HepG2 (cell line): Measurements from ENCODE around the gene TFDP1. TPM values are rescaled to one million over a fixed set of nuclear protein-coding genes. Genes with fewer than 3 reads are reported as not detected.

ENCODE experiments used
- ARNTL ChIP-seq: sonication (generic); formaldehyde crosslinking; IDR thresholded peaks from 2 replicates; pipeline ENCODE4 v1.4.0; 2020; ENCODE audit warnings: mild to moderate bottlenecking, missing genetic modification reagents
- ATF7 ChIP-seq, 2 experiments: fragments of 450-650 bp in 1 of 2; sonication (generic) in 1 of 2; formaldehyde crosslinking in 1 of 2; IDR thresholded peaks; 2 replicates each; pipeline versions ENCODE4 v1.4.0 to v1.6.1; 2016 to 2020; ENCODE audit warnings: antibody characterized with exemption in 1 of 2, mild to moderate bottlenecking in 1 of 2, missing genetic modification reagents in 1 of 2
- ATRX ChIP-seq: sonication (generic); formaldehyde crosslinking; IDR thresholded peaks from 2 replicates; pipeline ENCODE4 v1.4.0; 2020; ENCODE audit warnings: missing genetic modification reagents, borderline replicate concordance
- EED ChIP-seq: sonication (generic); formaldehyde crosslinking; IDR thresholded peaks from 2 replicates; pipeline ENCODE4 v1.5.0; 2020; ENCODE audit warnings: mild to moderate bottlenecking, missing genetic modification reagents
- GABPA ChIP-seq, 2 experiments: IDR thresholded peaks; 2 replicates each; pipeline ENCODE4 v1.6.1; 2011 to 2016; ENCODE audit warnings: low read depth in 2 of 2, low read length in 1 of 2, missing biosample characterization in 1 of 2, missing genetic modification characterization in 1 of 2
- KDM6A ChIP-seq: IDR thresholded peaks from 2 replicates; pipeline ENCODE4 v1.6.1; 2016; ENCODE audit warnings: low read depth
- MLLT10 ChIP-seq: sonication (generic); formaldehyde crosslinking; IDR thresholded peaks from 2 replicates; pipeline ENCODE4 v1.4.0; 2020; ENCODE audit warnings: missing genetic modification reagents
- MTA3 ChIP-seq: sonication (generic); formaldehyde crosslinking; IDR thresholded peaks from 2 replicates; pipeline ENCODE4 v1.4.0; 2020; ENCODE audit warnings: missing genetic modification reagents
- NCOA1 ChIP-seq: sonication (generic); formaldehyde crosslinking; IDR thresholded peaks from 2 replicates; pipeline ENCODE4 v1.9.0; 2021; ENCODE audit warnings: missing genetic modification reagents
- NCOR1 ChIP-seq: fragments of 200-600 bp; sonication (generic); IDR thresholded peaks from 2 replicates; pipeline ENCODE4 v1.7.0; 2017; ENCODE audit warnings: antibody characterized with exemption, low read length, borderline replicate concordance
- NFATC3 ChIP-seq: sonication (generic); formaldehyde crosslinking; IDR thresholded peaks from 2 replicates; pipeline ENCODE4 v1.5.1; 2020; ENCODE audit warnings: mild to moderate bottlenecking, missing genetic modification reagents
- NFE2L2 ChIP-seq: fragments of 150-350 bp; IDR thresholded peaks from 2 replicates; pipeline ENCODE4 v1.6.1; 2014; ENCODE audit warnings: low read length
- PAWR ChIP-seq: sonication (generic); formaldehyde crosslinking; IDR thresholded peaks from 2 replicates; pipeline ENCODE4 v1.4.0; 2020; ENCODE audit warnings: missing genetic modification reagents, mild to moderate bottlenecking, borderline replicate concordance
- PHF5A ChIP-seq: IDR thresholded peaks from one replicate; pipeline ENCODE4 v1.6.1; 2018; ENCODE audit warnings: low read depth, missing genetic modification reagents; ENCODE audit not compliant: unreplicated experiment
- SP4 ChIP-seq: sonication (generic); formaldehyde crosslinking; IDR thresholded peaks from 2 replicates; pipeline ENCODE4 v1.8.1; 2023; ENCODE audit warnings: mild to moderate bottlenecking, missing genetic modification reagents
- SRSF4 ChIP-seq: fragments of 200-400 bp; formaldehyde crosslinking; IDR thresholded peaks from one replicate; pipeline ENCODE4 v1.6.1; 2018; ENCODE audit warnings: mild to moderate bottlenecking, low read depth, low read length, moderate library complexity; ENCODE audit not compliant: poor library complexity, severe bottlenecking
- SUZ12 ChIP-seq: fragments of 150-350 bp; IDR thresholded peaks from 2 replicates; pipeline ENCODE4 v1.6.1; 2014; ENCODE audit warnings: low read depth, low read length
- ZBTB1 ChIP-seq: sonication (generic); formaldehyde crosslinking; IDR thresholded peaks from 2 replicates; pipeline ENCODE4 v1.4.0; 2020; ENCODE audit warnings: missing genetic modification reagents, borderline replicate concordance
- ZNF136 ChIP-seq: sonication (generic); formaldehyde crosslinking; IDR thresholded peaks from 2 replicates; pipeline ENCODE4 v1.8.1; 2022; ENCODE audit warnings: low read depth, mild to moderate bottlenecking, moderate library complexity, missing genetic modification reagents
- ZNF232 ChIP-seq: sonication (generic); formaldehyde crosslinking; IDR thresholded peaks from 2 replicates; pipeline ENCODE4 v1.4.0; 2020; ENCODE audit warnings: missing genetic modification reagents, borderline replicate concordance
- ZNF512 ChIP-seq: sonication (generic); formaldehyde crosslinking; IDR thresholded peaks from 2 replicates; pipeline ENCODE4 v1.4.0; 2020; ENCODE audit warnings: mild to moderate bottlenecking, missing genetic modification reagents
- ZNF552 ChIP-seq: sonication (generic); formaldehyde crosslinking; IDR thresholded peaks from 2 replicates; pipeline ENCODE4 v1.9.0; 2022; ENCODE audit warnings: missing genetic modification reagents, mild to moderate bottlenecking, borderline replicate concordance
- ZNF572 ChIP-seq: sonication (generic); formaldehyde crosslinking; IDR thresholded peaks from 2 replicates; pipeline ENCODE4 v1.5.1; 2020; ENCODE audit warnings: mild to moderate bottlenecking, missing genetic modification reagents
- ZNF605 ChIP-seq: sonication (generic); formaldehyde crosslinking; IDR thresholded peaks from 2 replicates; pipeline ENCODE4 v1.8.0; 2022; ENCODE audit warnings: mild to moderate bottlenecking, missing genetic modification reagents
- ZNF800 ChIP-seq: sonication (generic); formaldehyde crosslinking; IDR thresholded peaks from 2 replicates; pipeline ENCODE4 v1.4.0; 2020; ENCODE audit warnings: missing genetic modification reagents
- ZNF878 ChIP-seq: sonication (generic); formaldehyde crosslinking; IDR thresholded peaks from 2 replicates; pipeline ENCODE4 v1.8.1; 2023; ENCODE audit warnings: mild to moderate bottlenecking, missing genetic modification reagents, moderate library complexity
- ZNF891 ChIP-seq: sonication (generic); formaldehyde crosslinking; IDR thresholded peaks from 2 replicates; pipeline ENCODE4 v1.5.0; 2020; ENCODE audit warnings: mild to moderate bottlenecking, missing genetic modification reagents
- polyA plus RNA-seq, 8 experiments: library from polyadenylated mRNA; depleted of rRNA in 3 of 8; stranded (reverse) in 7 of 8; unstranded in 1 of 8; fragments of >200 nt; fragmentation: Illumina TruSeq in 4 of 8; extraction: Trizol in 4 of 8; gene quantifications; 2 replicates each; pipeline versions ENCODE4 v1.2.1 to v1.2.3, GENCODE V29; 2011 to 2016; ENCODE audit warnings: low read depth in 4 of 8, missing spikeins in 1 of 8, mixed read lengths in 1 of 8; ENCODE audit not compliant: insufficient read depth in 1 of 8
- total RNA-seq, 5 experiments: library from RNA; depleted of rRNA; stranded (reverse); fragments of >200 nt; fragmentation: Illumina TruSeq; extraction: Trizol; gene quantifications; 2 replicates each; pipeline ENCODE4 v1.2.3, GENCODE V29; 2016; ENCODE audit warnings: low read depth in 1 of 5

Gene TFDP1
- total and polyA plus RNA-seq, 2 of the 13 experiments (the other 11 are each of a cell fraction or from before 2014, with no cell fraction given): 38.0 to 84.2 TPM

- TF ChIP-seq EED (CRISPR knock-in tag) (no peak), ZNF572 (CRISPR knock-in tag) (no peak), SUZ12 (no peak), ATRX (CRISPR knock-in tag) (no peak), ZNF136 (no peak), ZNF800 (CRISPR knock-in tag) (0 out of 2 replicates have a peak, but pooled peaks have one; percentile 50), ZNF605 (CRISPR knock-in tag) (peak; percentile 33; the same call in 1 of the 2 replicates), ZBTB1 (CRISPR knock-in tag) (no peak), ZNF878 (CRISPR knock-in tag) (no peak), ZNF232 (CRISPR knock-in tag) (no peak; the same call in 1 of the 2 replicates), KDM6A (CRISPR knock-in tag) (no peak), MLLT10 (CRISPR knock-in tag) (no peak), NFATC3 (CRISPR knock-in tag) (no peak), NFE2L2 (no peak), MTA3 (CRISPR knock-in tag) (no peak), ZNF552 (CRISPR knock-in tag) (no peak), ATF7 (IDR thresholded peaks at IDR 0.05) (no peak), ATF7 (CRISPR knock-in tag; IDR thresholded peaks at IDR 0.05) (no peak), GABPA (IDR thresholded peaks at IDR 0.05; ENCODE audit: low read depth, low read length) (no peak), GABPA (CRISPR knock-in tag; IDR thresholded peaks at IDR 0.05; ENCODE audit: low read depth) (no peak), ZNF891 (CRISPR knock-in tag) (peak; percentile 40; the same call in 1 of the 2 replicates), ZNF512 (no peak), NCOR1 (0 out of 2 replicates have a peak, but pooled peaks have one; percentile 40), ARNTL (CRISPR knock-in tag) (no peak), SP4 (no peak), PHF5A (CRISPR knock-in tag) (no peak), SRSF4 (no peak), NCOA1 (CRISPR knock-in tag) (no peak), PAWR (no peak)
Observed at GRCh38 chr13:113582841-113583631, 1.5 kb upstream of the TFDP1 start (continued).
